Activated T-helper 1 cell treated with Interleukin-2 at 50 U/mL for 16 hours (primary cell): ENCODE results near the gene GALNT17.

ENCODE experiments used
- DNase-seq: peaks from one replicate; pipeline ENCODE4 v3.0.0-alpha.2; 2020; ENCODE audit warnings: low read depth

The GALNT17 gene

GRCh38 chr7:71132127-71132376 lies at the start of gene GALNT17:
Gene GALNT17, plus strand, starts transcription at chr7:71132144.
- DNase-seq, result no peak

DNA sequence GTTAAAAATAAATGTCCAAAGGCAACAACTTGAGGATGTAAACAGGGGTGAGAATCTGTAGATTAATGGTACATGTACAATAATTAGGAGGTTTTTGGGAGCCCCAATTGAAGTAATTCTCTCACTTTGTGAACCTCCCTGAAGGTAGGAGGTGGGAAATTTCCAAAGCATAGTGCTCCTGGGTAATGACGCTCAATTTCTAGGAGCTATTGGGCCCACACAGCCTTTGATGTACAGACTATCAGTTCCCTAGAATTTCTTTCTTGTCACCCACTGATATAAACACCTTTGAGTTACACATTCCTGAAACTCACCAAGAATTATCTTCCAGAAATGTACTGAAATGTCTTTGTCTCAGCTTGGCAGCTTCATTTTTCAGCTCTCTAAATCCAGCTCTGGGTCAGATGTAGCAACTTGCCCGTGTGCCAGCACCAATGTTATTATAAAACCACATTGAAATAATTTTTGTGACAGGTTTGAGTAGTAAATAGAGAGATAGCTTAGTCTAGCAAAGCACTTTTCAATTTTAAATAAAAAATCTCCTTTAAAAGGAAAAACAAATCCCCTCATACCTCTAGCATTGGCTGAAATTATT lies 36.6 kb upstream of the GALNT17 start:
- no peak for DNase-seq

DNA sequence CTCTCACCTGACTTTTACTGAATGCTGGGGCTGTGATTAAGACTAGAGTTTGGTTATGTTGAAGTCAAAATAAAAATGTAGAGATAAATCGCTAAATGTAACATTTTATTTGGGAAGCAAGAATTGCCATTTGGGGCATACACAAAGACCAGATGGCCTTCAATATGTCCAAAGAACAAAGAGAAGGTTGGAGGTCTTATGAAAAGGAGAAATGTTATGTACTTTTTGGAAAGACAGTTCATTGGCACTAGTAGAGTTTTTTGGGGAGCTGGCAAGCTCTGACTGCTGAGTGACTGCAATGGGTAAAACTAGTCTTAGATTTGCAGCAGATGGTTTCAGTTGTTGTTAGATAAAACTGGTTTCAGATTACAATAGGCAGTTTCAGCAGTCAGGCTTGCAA lies 35.6 kb upstream of the GALNT17 start:
- DNase-seq, result no peak

- no peak for DNase-seq
Measured at GRCh38 chr7:71106226-71106625, 25.7 kb upstream of the GALNT17 start.

DNA sequence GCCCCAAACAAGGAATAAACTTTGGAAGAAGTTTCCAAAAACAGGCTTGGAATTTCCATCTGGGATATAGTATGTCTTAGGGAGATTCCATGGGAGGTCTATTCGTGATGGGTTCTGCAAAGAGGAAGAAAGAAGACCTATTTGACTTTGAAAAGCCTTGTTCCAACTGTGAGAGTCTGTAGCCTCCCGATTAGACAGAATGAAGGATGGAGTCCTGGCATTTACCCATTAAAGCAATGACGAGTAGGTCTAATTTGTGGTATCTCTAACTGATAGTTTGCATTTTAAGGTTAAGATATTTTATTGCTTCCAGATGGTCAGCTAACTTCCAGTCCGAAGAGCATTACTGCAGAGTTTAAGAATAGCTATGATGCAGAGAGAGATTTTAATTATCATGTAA lies 19.5 kb upstream of the GALNT17 start:
- DNase-seq, result no peak

DNA sequence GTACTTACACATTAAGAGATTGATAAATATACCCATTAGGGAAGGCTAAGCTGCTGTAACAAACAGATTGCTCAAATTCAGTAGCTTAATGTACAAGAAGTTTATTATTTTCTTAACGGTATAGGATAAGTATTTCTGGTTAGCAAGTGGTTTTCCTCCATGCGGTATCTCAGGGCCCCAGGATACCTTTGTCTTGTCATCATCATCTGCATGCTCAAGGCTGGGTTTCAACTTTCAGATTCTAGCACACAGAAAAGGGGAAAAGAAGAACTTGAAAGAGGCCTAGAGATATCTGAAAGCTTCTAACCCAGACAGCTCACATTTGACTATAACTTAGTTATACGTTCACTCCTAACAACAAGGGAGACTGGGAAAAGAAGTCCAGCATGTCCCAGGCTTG lies 11.8 kb upstream of the GALNT17 start:
- DNase-seq, result no peak

DNA sequence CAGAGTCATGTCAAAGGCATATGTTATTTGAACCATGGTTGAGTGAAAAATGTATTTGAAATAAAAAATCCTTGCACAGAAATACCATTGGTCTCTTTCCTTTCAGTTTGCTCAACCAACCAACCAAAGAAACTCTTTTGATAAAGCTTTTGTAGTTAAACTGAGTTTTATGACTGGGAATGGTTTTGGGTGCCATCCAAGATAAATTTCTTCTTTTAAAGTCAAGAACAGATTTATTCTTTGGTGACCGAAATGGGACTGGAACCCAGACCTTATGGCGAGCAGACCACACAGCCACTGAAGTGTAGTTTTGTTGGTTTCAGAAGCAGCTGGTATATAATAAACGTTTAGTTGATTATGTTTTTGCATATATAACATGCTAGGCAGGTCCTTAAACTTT lies 2.8 kb upstream of the GALNT17 start:
- no peak for DNase-seq

- no peak for DNase-seq
Measured at GRCh38 chr7:71130031-71130679, 1.8 kb upstream of the GALNT17 start.

GRCh38 chr7:71131256-71132126 lies 453 bp upstream of the GALNT17 start:
- no peak for DNase-seq

- no peak for DNase-seq
Measured at GRCh38 chr7:71132377-71133231, 660 bp downstream of the GALNT17 start.

DNA sequence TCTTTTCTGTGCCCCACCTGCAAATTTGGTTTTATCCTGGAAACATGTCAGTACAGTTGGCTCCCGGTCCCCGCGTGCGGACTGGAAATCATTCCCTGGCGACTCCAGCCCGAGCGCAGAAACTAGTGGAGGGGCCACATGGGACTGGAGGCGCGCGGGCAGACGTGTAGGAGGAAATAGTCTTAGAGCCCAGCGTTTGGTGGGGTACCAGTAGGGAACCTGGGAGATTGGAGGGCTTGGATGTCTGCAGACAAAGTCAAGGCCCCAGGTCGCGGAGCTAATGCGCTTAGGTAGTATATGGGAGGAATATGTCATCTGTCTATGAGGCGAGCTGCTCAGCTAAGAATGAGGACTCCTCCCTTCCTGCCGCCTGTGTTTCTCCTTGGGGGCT lies 1.3 kb downstream of the GALNT17 start:
- DNase-seq, result no peak

GRCh38 chr7:71133856-71134255 lies 1.9 kb downstream of the GALNT17 start:
- DNase-seq, result no peak

GRCh38 chr7:71135116-71135515 lies 3.2 kb downstream of the GALNT17 start:
- DNase-seq, result no peak

GRCh38 chr7:71135663-71136062 lies 3.7 kb downstream of the GALNT17 start:
- no peak for DNase-seq

DNA sequence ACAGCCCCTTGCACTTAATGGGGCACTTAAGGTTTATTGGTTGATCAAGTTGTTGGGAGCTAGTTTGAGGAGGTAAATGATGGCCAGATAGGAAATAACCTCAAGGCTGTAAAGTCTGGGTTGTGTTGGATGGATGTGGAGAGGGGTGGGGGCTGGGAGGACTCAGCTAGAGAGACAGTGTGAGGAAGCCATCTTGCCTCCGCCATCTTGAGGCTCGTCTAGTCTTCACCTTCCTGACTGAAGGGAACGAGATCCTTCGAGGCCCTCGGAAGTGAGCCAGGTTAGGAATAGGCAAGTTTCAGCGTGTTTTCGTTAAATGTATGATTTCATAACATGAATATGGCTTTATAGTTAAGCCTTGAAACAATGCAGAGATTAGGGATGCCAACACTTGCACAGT lies 5.5 kb downstream of the GALNT17 start:
- no peak for DNase-seq

DNA sequence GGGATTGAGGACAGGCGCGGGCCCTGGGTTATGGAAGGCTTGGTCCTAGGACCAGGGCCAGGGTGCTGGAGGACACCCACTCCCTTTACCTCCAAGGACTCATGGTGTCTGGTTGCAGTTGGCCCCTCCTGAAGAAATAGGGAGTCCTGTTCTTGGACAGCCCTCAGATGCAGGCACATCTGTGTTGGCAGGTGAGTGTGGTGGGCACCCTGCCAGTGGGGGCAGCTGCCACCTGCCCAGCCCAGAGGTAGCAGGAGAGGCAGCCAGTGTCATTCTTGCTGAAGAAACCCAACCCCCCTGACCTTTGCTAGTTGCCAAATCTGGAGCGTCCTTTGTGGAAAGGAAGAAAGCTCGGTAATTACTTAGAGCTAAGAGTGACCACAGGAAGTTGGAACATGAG lies 8.3 kb downstream of the GALNT17 start:
- DNase-seq, result no peak

DNA sequence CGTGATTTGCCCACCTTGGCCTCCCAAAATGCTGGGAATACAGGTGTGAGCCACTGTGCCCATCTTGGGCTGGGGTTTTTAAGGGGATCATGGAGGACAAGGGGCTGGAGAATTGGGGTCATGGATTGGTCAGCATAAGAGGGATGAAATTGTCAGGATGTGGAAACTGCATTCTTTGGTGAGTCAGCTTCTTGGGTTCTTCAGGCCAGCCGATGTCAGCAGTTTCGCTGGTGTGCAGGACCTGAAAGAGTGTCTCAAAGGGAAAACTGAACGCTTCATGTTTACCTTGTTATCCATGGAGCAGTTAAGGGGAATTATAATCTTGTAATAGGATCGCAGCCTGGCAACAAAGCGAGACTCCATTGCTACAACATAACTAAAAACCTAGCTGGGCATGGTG lies 13.0 kb downstream of the GALNT17 start:
- DNase-seq, result no peak

- DNase-seq, result no peak
Measured at GRCh38 chr7:71145906-71146901, 14.3 kb downstream of the GALNT17 start.

DNA sequence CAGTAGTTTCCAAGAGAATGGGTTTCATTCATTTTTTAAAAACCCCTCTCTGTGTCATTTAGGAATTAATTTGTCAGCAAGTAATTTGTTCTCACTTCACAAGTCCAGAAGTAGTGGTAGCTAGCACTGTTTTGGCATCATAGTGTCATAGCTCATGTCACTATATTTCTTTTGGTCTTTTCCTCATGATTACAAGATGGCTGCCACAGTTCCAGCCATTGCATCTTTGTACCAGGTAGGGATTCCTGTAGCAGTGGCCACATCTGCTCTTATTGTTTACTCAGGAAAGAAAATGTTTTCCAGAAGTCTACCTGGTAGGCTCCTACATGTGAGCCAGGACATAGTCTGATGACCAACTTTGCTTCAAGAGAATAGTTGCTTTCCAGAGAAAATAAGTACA lies 16.2 kb downstream of the GALNT17 start:
- no peak for DNase-seq

DNA sequence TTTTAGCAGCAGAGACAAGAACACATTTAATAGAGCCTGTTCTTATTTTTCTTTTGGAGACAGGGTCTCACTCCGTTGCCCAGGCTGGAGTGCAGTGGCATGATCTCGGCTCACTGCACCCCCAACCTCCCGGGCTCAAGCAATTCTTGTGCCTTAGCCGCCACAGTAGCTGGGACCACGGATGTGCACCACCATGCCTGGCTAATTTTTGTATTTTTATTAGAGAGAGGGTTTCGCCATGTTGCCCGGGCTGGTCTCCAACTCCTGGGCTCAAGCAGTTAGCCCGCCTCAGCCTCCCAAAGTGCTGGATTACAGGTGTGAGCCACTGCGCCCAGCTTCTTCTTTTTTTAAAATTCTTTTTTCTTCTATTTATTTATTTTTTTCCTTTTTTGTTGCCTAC lies 23.3 kb downstream of the GALNT17 start:
- DNase-seq, result no peak

DNA sequence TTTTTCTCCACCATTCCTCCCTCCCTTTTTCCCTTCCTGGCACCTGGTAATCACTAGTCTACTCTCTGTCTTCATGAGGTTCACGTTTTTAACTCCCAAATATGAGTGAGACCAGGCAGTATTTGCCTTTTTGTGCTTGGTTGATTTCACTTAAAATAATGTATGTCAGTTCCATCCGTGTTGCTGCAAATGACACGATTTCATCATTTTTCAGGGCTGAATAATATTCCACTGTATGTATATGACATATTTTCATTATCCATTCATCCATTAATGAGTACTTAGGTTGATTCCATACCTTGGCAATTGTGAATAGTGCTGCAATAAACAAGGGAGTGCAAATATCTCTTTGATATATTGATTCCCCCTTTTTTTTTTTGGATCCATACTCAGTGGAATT lies 25.8 kb downstream of the GALNT17 start:
- DNase-seq, result no peak
